Ishikawa (cell line): Measurements from ENCODE around the gene MLLT1.

Experiments
- CREB1 ChIP-seq: IDR thresholded peaks from 2 replicates; pipeline ENCODE4 v1.6.1; 2012; ENCODE audit warnings: low read depth
- EGR1 ChIP-seq: IDR thresholded peaks from 2 replicates; pipeline ENCODE4 v1.6.1; 2012
- EP300 ChIP-seq: IDR thresholded peaks from 2 replicates; pipeline ENCODE4 v1.6.1; 2012; ENCODE audit warnings: borderline replicate concordance
- FOXM1 ChIP-seq: IDR thresholded peaks from 2 replicates; pipeline ENCODE4 v1.6.1; 2012; ENCODE audit warnings: low read depth, borderline replicate concordance
- NFIC ChIP-seq: IDR thresholded peaks from 2 replicates; pipeline ENCODE4 v1.6.1; 2012
- RAD21 ChIP-seq: IDR thresholded peaks from 2 replicates; pipeline ENCODE4 v1.6.1; 2012; ENCODE audit warnings: low read depth
- TAF1 ChIP-seq: IDR thresholded peaks from 2 replicates; pipeline ENCODE4 v1.6.1; 2012; ENCODE audit warnings: low read depth, mild to moderate bottlenecking
- TCF12 ChIP-seq: IDR thresholded peaks from 2 replicates; pipeline ENCODE4 v1.6.1; 2012; ENCODE audit warnings: low read depth
- TEAD4 ChIP-seq: IDR thresholded peaks from 2 replicates; pipeline ENCODE4 v1.6.1; 2012
- YY1 ChIP-seq: IDR thresholded peaks from 2 replicates; pipeline ENCODE4 v1.6.1; 2012; ENCODE audit warnings: low read depth
- ZBTB7A ChIP-seq: IDR thresholded peaks from 2 replicates; pipeline ENCODE4 v1.6.1; 2012; ENCODE audit warnings: low read depth
- TF ChIP-seq, protein P1 (sequence below): IDR thresholded peaks from 2 replicates; pipeline ENCODE4 v1.6.1; 2012; ENCODE audit warnings: low read depth, mild to moderate bottlenecking
- TF ChIP-seq, protein P2 (sequence below): IDR thresholded peaks from 2 replicates; pipeline ENCODE4 v1.6.1; 2012
- TF ChIP-seq, protein P3 (sequence below): IDR thresholded peaks from 2 replicates; pipeline ENCODE4 v1.6.1; 2012

Gene MLLT1

DNA sequence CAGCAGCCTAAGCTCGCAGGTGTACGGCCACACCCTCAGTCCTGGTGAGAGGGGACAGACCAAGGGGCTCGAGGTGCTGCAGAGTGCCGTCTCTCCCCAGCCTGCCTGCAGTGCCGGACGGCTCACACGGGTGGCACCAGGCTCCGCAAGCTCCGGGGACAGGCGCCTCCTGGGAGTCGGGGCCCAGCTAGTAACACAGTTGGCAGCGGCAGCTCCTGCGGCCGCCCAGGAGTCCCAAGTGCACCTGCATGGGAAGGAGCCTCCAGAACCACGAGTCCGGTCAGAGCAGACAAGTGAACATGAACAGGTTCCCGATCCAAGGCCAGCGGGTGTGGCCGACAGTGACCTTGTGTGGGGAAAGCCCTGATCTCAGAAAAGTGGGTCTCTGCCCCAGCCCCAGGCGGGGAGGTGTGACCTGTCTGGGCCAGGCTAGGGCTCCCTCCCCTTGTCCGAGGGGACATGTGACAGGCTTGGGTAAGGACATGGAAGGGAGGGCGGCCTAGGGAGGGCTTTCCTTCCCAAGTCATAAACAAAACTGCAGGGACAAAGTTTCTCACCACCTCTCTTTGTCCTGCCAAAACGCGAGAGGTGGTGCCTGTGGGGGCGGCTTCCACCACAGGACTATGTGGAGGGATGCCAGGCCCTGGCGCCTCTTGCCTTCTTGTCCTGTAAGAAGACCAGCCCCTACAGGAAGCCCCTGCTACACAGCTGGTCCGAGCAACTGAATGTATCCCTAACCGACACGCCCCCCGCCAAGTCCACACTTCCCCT is 46.5 kb downstream of the MLLT1 start:
- TF ChIP-seq RAD21 = no peak
- no peak for TF ChIP-seq YY1
- TF ChIP-seq TCF12 = no peak
- no peak for TF ChIP-seq TEAD4
- TF ChIP-seq, protein P1, sequence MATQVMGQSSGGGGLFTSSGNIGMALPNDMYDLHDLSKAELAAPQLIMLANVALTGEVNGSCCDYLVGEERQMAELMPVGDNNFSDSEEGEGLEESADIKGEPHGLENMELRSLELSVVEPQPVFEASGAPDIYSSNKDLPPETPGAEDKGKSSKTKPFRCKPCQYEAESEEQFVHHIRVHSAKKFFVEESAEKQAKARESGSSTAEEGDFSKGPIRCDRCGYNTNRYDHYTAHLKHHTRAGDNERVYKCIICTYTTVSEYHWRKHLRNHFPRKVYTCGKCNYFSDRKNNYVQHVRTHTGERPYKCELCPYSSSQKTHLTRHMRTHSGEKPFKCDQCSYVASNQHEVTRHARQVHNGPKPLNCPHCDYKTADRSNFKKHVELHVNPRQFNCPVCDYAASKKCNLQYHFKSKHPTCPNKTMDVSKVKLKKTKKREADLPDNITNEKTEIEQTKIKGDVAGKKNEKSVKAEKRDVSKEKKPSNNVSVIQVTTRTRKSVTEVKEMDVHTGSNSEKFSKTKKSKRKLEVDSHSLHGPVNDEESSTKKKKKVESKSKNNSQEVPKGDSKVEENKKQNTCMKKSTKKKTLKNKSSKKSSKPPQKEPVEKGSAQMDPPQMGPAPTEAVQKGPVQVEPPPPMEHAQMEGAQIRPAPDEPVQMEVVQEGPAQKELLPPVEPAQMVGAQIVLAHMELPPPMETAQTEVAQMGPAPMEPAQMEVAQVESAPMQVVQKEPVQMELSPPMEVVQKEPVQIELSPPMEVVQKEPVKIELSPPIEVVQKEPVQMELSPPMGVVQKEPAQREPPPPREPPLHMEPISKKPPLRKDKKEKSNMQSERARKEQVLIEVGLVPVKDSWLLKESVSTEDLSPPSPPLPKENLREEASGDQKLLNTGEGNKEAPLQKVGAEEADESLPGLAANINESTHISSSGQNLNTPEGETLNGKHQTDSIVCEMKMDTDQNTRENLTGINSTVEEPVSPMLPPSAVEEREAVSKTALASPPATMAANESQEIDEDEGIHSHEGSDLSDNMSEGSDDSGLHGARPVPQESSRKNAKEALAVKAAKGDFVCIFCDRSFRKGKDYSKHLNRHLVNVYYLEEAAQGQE = no peak

DNA sequence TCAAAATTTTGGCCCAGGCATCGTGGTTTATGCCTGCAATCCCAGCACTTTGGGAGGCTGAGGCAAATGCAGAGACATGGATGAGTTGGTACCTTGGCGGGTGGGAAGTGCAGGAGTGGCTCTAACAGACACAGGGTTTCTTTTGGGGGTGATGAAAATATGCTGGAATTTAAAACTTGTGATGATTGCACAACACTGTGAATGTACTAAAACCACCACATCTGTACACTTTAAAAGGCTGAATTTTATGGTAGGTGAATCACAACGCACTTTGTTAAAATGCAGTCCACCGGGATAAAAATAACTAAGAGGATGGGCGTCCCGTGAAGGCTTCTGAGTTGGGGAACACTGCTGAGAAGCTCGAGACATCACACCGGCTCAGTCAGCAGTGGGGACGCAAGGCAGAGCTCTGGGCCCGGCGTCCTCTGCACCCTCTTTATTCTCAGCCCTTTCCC is 47.1 kb downstream of the MLLT1 start:
- TF ChIP-seq, protein P2, sequence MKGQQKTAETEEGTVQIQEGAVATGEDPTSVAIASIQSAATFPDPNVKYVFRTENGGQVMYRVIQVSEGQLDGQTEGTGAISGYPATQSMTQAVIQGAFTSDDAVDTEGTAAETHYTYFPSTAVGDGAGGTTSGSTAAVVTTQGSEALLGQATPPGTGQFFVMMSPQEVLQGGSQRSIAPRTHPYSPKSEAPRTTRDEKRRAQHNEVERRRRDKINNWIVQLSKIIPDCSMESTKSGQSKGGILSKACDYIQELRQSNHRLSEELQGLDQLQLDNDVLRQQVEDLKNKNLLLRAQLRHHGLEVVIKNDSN = no peak
- TF ChIP-seq EP300 (no peak), TEAD4 (no peak), CREB1 (no peak), TAF1 (no peak)

DNA sequence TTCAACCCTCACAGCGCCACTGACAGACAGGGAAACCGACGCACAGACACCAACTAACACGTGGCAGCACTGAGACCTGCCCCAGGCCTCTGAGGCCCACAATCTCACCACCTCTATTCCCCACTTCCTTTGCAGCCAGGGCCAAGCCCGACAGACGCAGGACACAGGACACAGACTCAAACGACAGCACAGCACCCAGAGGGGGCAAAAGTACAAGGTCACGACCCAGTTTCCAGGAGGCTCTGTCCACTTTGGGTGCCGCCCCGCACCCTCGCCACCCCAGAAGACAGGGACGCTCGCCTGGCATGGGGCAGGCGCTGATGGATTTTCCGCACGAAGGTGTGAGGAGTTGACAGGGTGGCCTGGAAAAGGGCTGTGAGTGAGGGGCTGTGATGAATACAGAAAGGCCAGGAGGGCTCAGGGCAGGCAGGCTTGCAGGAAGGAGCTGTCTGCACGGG is 48.8 kb downstream of the MLLT1 start:
- TF ChIP-seq TCF12 = no peak
- TF ChIP-seq, protein P1 = no peak
- TF ChIP-seq FOXM1 = no peak
- no peak for TF ChIP-seq EGR1
- no peak for TF ChIP-seq NFIC
- TF ChIP-seq, protein P2 = no peak
- TF ChIP-seq YY1 = no peak
- no peak for TF ChIP-seq TAF1
- TF ChIP-seq, protein P3, sequence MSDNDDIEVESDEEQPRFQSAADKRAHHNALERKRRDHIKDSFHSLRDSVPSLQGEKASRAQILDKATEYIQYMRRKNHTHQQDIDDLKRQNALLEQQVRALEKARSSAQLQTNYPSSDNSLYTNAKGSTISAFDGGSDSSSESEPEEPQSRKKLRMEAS = no peak
- no peak for TF ChIP-seq TEAD4
- no peak for TF ChIP-seq CREB1
- TF ChIP-seq RAD21 = no peak
- no peak for TF ChIP-seq ZBTB7A
- no peak for TF ChIP-seq EP300

DNA sequence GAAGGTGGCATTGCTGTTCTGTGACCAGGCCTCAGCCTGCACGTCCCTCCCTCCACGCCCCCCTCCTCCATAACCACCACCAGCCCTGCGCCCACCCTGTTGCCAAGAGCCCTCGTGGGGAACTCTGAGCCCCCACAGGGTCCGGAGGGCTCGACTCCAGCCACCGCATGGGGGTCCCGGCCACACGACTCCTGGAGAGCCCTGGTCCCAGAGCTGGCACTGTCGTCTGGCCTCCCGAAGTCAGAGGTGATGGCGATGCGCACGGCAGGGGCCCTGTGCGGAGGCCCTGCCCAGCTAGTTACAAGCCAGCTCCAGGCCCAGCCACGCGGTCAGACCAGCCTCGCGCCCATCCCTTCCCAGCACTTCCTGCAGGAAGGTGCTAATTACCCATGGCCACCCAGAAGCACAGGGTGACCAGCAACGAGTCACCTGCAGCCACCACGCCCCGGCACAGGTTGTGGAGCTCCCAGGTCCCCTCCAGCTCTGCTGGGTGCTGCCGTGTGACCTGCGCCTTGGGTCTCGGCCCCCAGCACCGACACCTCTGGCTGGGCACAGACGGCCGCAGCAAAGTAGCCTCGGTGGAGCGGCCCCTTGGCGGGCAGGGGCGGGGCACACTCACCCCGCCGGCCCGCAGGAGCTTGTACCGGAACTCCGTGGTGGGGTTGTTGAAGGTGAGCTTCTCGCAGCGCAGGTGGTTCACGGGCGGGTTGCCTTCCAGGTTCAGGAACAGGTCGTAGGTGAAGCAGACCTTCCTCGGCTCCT is 49.6 kb downstream of the MLLT1 start:
- TF ChIP-seq EGR1 (no peak), TCF12 (no peak), ZBTB7A (no peak), FOXM1 (no peak), TEAD4 (no peak), CREB1 (no peak), RAD21 (no peak)

DNA sequence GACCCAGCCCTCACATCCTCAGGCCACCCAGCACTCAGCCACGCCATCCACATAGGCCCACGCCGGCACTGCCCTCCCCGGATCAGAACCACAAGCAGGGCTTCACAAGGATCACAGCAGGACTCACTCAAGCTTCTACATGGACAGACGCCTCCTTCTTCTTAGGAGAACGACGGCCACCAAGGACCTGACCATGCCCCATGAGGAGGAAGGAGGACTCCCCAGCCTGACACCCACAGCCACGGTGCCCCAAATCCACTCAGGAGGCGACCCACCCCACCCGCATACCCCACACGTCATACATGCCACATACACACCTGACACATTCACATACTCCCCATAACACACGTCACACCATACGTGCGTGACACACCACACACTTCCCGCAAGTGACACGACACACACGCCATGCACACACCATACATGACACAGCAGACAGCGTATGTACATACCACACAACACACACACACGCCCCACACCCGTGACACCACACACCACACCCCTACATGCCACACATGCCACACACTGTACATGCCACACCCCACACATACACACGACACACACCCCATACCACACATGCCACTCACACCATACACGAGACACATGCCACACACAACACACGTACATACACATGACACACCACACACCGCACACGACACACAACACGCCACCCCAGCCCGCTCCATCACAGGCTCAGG is 50.4 kb downstream of the MLLT1 start:
- TF ChIP-seq ZBTB7A (no peak), NFIC (no peak), CREB1 (no peak), RAD21 (no peak), TEAD4 (no peak), FOXM1 (no peak), TAF1 (no peak)
- TF ChIP-seq, protein P1 = no peak
- TF ChIP-seq, protein P2 = no peak
- TF ChIP-seq, protein P3 = no peak
